Ramos (cell line): ENCODE data around the gene KIR3DL2.
"Not testable (repeated sequence)": the region's sequence is repeated elsewhere in the genome, so short reads cannot be mapped to it uniquely, and the experiment has no call there.

Experiments used
- in situ Hi-C: fragments of 300-500 bp; cut with MboI; formaldehyde crosslinking; loops from one replicate; pipeline ENCODE4 v1.14.3; 2022; ENCODE audit warnings: low sequenced_read_pairs; ENCODE audit not compliant: unreplicated experiment

KIR3DL2 gene

GRCh38 chr19:54906819-54907218 lies 56.6 kb downstream of the KIR3DL2 start:
- in situ Hi-C loops, result no loop called here

- in situ Hi-C loops, result not testable (repeated sequence)
Observed at GRCh38 chr19:54907899-54908298, 57.7 kb downstream of the KIR3DL2 start.
